K562 (cell line): ENCODE data around the gene MRLN. TPM values are rescaled to one million over a fixed set of nuclear protein-coding genes. Genes with fewer than 3 reads are reported as not detected.

Experiments
- ATAC-seq: fragments of 200-7000 bp; cut with Tn5 transposase; 3 replicates; pipeline ENCODE4 v1.9.1; 2020; ENCODE audit warnings: moderate library complexity
- BruUV-seq: library from RNA; stranded (reverse); fragments of 400-500 nt; replicated peaks from 2 replicates; lab custom pipeline; 2021; lab: Mats Ljungman, UMichigan
- CTCF ChIA-PET: fragments of 300-600 bp; formaldehyde crosslinking; extraction: SDS; loops from one replicate; lab custom pipeline; 2021; ENCODE audit warnings: low intra/inter-chr PET ratio; lab: Yijun Ruan, JAX
- POLR2A ChIA-PET: fragments of 300-600, 350-650 bp; sonication (Branson Sonifier 250); formaldehyde crosslinking; extraction: SDS; loops from one replicate; lab custom pipeline; 2021; ENCODE audit warnings: antibody characterized with exemption, inconsistent platforms; lab: Yijun Ruan, JAX
- DNase-seq, 4 experiments: peaks; one replicate each; pipeline versions ENCODE4 v3.0.0 to v3.0.0-alpha.2; 2011 to 2018; ENCODE audit warnings: low spot score in 3 of 4, mixed read lengths in 3 of 4; ENCODE audit errors: extremely low read depth in 1 of 4
- FAIRE-seq: peaks from 2 replicates; lab custom pipeline; 2011; peaks lifted over from hg19 to GRCh38; lab: Jason Lieb, UNC
- H2AFZ ChIP-seq: 2 replicates; pipeline ENCODE4 v1.6.0; 2011; ENCODE audit warnings: low read depth, low read length, control low read depth, inconsistent platforms
- H3K27ac ChIP-seq: fragments of 200-600 bp; 3 replicates; pipeline ENCODE4 v1.8.0; 2011; ENCODE audit warnings: low read depth, mild to moderate bottlenecking, control low read depth, inconsistent platforms, low read length, moderate library complexity, mixed read lengths; ENCODE audit errors: extremely low read depth
- H3K27me3 ChIP-seq, 2 experiments: fragments of 300-600 bp in 1 of 2; 2 replicates in 1 of 2; 3 replicates in 1 of 2; pipeline versions ENCODE4 v1.6.0 to v1.8.0; 2011; ENCODE audit warnings: inconsistent platforms in 2 of 2, low read length in 2 of 2, mild to moderate bottlenecking in 1 of 2, mixed read lengths in 1 of 2, moderate library complexity in 1 of 2; ENCODE audit not compliant: control insufficient read depth in 2 of 2, insufficient read depth in 2 of 2
- H3K36me3 ChIP-seq: fragments of 300-600 bp; 3 replicates; pipeline ENCODE4 v1.8.0; 2011; ENCODE audit warnings: mild to moderate bottlenecking, low read length, inconsistent platforms; ENCODE audit not compliant: control insufficient read depth, insufficient read depth
- H3K4me1 ChIP-seq, 2 experiments: fragments of 200-600 bp in 1 of 2; replicated peaks in 1 of 2; 2 replicates in 1 of 2; 3 replicates in 1 of 2; pipeline versions ENCODE4 v1.5.1 to v1.8.0; 2011; ENCODE audit warnings: inconsistent platforms in 2 of 2, low read length in 2 of 2, mild to moderate bottlenecking in 1 of 2, mixed read lengths in 1 of 2, moderate library complexity in 1 of 2; ENCODE audit not compliant: control insufficient read depth in 2 of 2, insufficient read depth in 2 of 2
- H3K4me2 ChIP-seq: 2 replicates; pipeline ENCODE4 v1.6.1; 2011; ENCODE audit warnings: low read length, control low read depth, inconsistent platforms, mixed read lengths; ENCODE audit not compliant: insufficient read depth
- H3K4me3 ChIP-seq: fragments of 200-600 bp; sonication (generic), shearing (Covaris generic); 2 replicates; pipeline ENCODE4 v1.5.1; 2016; ENCODE audit warnings: control low read depth, inconsistent platforms
- H3K79me2 ChIP-seq: fragments of 200-600 bp; 3 replicates; pipeline ENCODE4 v1.8.0; 2011; ENCODE audit warnings: low read length, inconsistent platforms; ENCODE audit not compliant: control insufficient read depth, insufficient read depth
- H3K9ac ChIP-seq, 2 experiments: 2 replicates each; pipeline versions ENCODE4 v1.6.0 to v1.6.1; 2011; ENCODE audit warnings: low read depth in 2 of 2, low read length in 2 of 2, control low read depth in 1 of 2, inconsistent platforms in 1 of 2, mild to moderate bottlenecking in 1 of 2, mixed read lengths in 1 of 2; ENCODE audit not compliant: insufficient read depth in 1 of 2
- H3K9me1 ChIP-seq: one replicate; pipeline ENCODE4 v1.6.0; 2011; ENCODE audit warnings: inconsistent platforms, mild to moderate bottlenecking, low read length, moderate library complexity; ENCODE audit not compliant: control insufficient read depth, insufficient read depth
- H3K9me3 ChIP-seq: replicated peaks from 2 replicates; pipeline ENCODE4 v1.5.1; 2011; ENCODE audit warnings: low read depth, low read length, inconsistent platforms; ENCODE audit not compliant: control insufficient read depth, insufficient read depth
- H4K20me1 ChIP-seq: replicated peaks from 2 replicates; pipeline ENCODE4 v1.6.1; 2011; ENCODE audit warnings: low read length, inconsistent platforms, mixed read lengths; ENCODE audit not compliant: control insufficient read depth, insufficient read depth
- CSDE1 ChIP-seq, 2 experiments: fragments of 450-650 bp; IDR thresholded peaks; 2 replicates each; pipeline ENCODE4 v1.6.1; 2016; ENCODE audit warnings: mild to moderate bottlenecking in 1 of 2
- HNRNPK ChIP-seq: fragments of 200-400 bp; formaldehyde crosslinking; IDR thresholded peaks from one replicate; pipeline ENCODE4 v1.6.1; 2018; ENCODE audit warnings: mild to moderate bottlenecking, low read depth, low read length; ENCODE audit not compliant: poor library complexity, severe bottlenecking
- POLR3A ChIP-seq: IDR thresholded peaks from 2 replicates; pipeline ENCODE4 v1.6.1; 2011; ENCODE audit warnings: borderline replicate concordance, mild to moderate bottlenecking, moderate library complexity; ENCODE audit not compliant: insufficient read length, insufficient read depth; ENCODE audit errors: extremely low read depth
- PYGO2 ChIP-seq: fragments of 450-650 bp; IDR thresholded peaks from 2 replicates; pipeline ENCODE4 v1.6.1; 2016; ENCODE audit warnings: mild to moderate bottlenecking, missing genetic modification characterization, moderate library complexity, missing compliant biosample characterization
- SAP30 ChIP-seq: fragments of 200-600 bp; sonication (generic); IDR thresholded peaks from 2 replicates; pipeline ENCODE4 v1.6.1; 2012; ENCODE audit warnings: borderline replicate concordance, low read depth, mild to moderate bottlenecking, moderate library complexity, low read length, control low read depth, inconsistent platforms; ENCODE audit not compliant: insufficient read depth, poor library complexity, severe bottlenecking
- TGIF2 ChIP-seq: sonication (generic); formaldehyde crosslinking; IDR thresholded peaks from 2 replicates; pipeline ENCODE4 v1.8.1; 2022; ENCODE audit warnings: mild to moderate bottlenecking, missing genetic modification reagents, moderate library complexity
- ZFP1 ChIP-seq: fragments of 450-650 bp; formaldehyde crosslinking; IDR thresholded peaks from 2 replicates; pipeline ENCODE4 v1.4.0; 2020; ENCODE audit warnings: mild to moderate bottlenecking, mixed read lengths
- ZNF197 ChIP-seq: fragments of 200-800 bp; sonication (Bioruptor generic); IDR thresholded peaks from 2 replicates; pipeline ENCODE4 v1.6.1; 2016; ENCODE audit warnings: low read depth, missing genetic modification characterization, missing compliant biosample characterization
- WGBS: fragments of 100-300 bp; shearing (Covaris generic); methylation state at CpG from one replicate; pipeline ENCODE4 v1.1.6; 2016; ENCODE audit warnings: low coverage, mixed read lengths; ENCODE audit not compliant: insufficient coverage; ENCODE audit errors: missing lambda C conversion rate; 5-methylcytosine and 5-hydroxymethylcytosine counted together
- in situ Hi-C: fragments of 300-500 bp; cut with MboI; formaldehyde crosslinking; loops from 4 replicates; pipeline ENCODE4 v1.15.0; 2018; ENCODE audit warnings: inconsistent platforms, mixed read lengths
- intact Hi-C: fragments of 100-400 bp; cut with micrococcal nuclease; formaldehyde crosslinking; loops from 2 replicates; pipeline ENCODE4 v1.14.2; 2022
- polyA plus RNA-seq, 8 experiments: library from polyadenylated mRNA; depleted of rRNA in 4 of 8; stranded (reverse) in 5 of 8; unstranded in 3 of 8; fragments of >200 nt; fragmentation: Nextera tagmentation in 2 of 8; fragmentation: Illumina TruSeq in 1 of 8; extraction: Ambion mirVana in 2 of 8; extraction: Trizol in 1 of 8; gene quantifications; 2 replicates each; pipeline versions ENCODE4 v1.2.1 to v1.2.3, GENCODE V29; 2011 to 2014; ENCODE audit warnings: inconsistent platforms in 1 of 8, missing spikeins in 1 of 8
- total RNA-seq, 7 experiments: library from RNA; depleted of rRNA in 6 of 7; stranded (reverse); fragments of >200 nt in 6 of 7; fragmentation: Illumina TruSeq in 2 of 7; extraction: Trizol in 2 of 7; gene quantifications; 2 replicates each; pipeline versions ENCODE4 v1.2.1 to v1.2.3, GENCODE V29; 2011 to 2021; ENCODE audit warnings: low replicate concordance in 1 of 7

MRLN gene
- total and polyA plus RNA-seq, 9 of the 15 experiments (the other 6 are each of a cell fraction or from before 2014, with no cell fraction given) = 0.07 to 0.13 TPM; not detected in 7

GRCh38 chr10:59692113-59692512 lies 61.1 kb downstream of the MRLN start:
- H3K9ac ChIP-seq = no peak overlapping the region
- no peak for FAIRE-seq
- H4K20me1 ChIP-seq = no peaks in the 10 kb centered on the region
- H3K4me1 ChIP-seq = peaks cover 0 to 4% of the 10 kb centered on the region in 2 experiments; a peak in 1 of 5 replicates
- H3K27ac ChIP-seq = no peak overlapping the region
- no peak for TF ChIP-seq CSDE1 (IDR thresholded peaks at IDR 0.05)
- no peak for TF ChIP-seq SAP30
- TF ChIP-seq HNRNPK = no peak
- TF ChIP-seq PYGO2 (tag) = no peak
- TF ChIP-seq POLR3A = no peak
- no peak for TF ChIP-seq TGIF2
- TF ChIP-seq ZNF197 (CRISPR knock-in tag) = no peak
- no peak for TF ChIP-seq ZFP1
- no peak for DNase-seq
- H3K36me3 ChIP-seq = no peaks in the 10 kb centered on the region
- ChIA-PET CTCF (no interaction called here), POLR2A (interaction anchor here (0.9 kb wide), 1 partner anchor 121 kb away, joined by 3 read pairs; no protein-coding TSS in a partner anchor)
- in situ Hi-C loops (no loop called here), intact Hi-C loops (no loop called here)
- H3K4me2 ChIP-seq = no peak overlapping the region
- no peak overlapping the region for H3K4me3 ChIP-seq
- H3K79me2 ChIP-seq = no peaks in the 10 kb centered on the region
- H3K27me3 ChIP-seq = no peaks in the 10 kb centered on the region
- 18% methylated on average over 2 of the region's 2 CpGs for WGBS
- no peak for ATAC-seq
- H3K9me3 ChIP-seq = no peaks in the 10 kb centered on the region
- no peaks in the 10 kb centered on the region for H3K9me1 ChIP-seq
- H2AFZ ChIP-seq = no peak overlapping the region
- no TSS peak for BruUV-seq
